ENCODE data around the gene MIPEP. TPM values are rescaled to one million over a fixed set of nuclear protein-coding genes. Genes with fewer than 3 reads are reported as not detected.

Gene MIPEP
- total RNA-seq, 3 donors from 2014 or later: 17.3 to 27.0 (median 24.6) TPM

GRCh38 chr13:23772717-23773116, 116.5 kb downstream of the MIPEP start:
- ATAC-seq (no peak), DNase-seq (no peak)
- intact Hi-C loops (cut with DNase I, micrococcal nuclease): no loop called here

GRCh38 chr13:23771956-23772355, 117.2 kb downstream of the MIPEP start:
- ATAC-seq: no peak
- intact Hi-C loops (cut with DNase I, micrococcal nuclease): no loop called here
- Histone ChIP-seq H3K4me1 (ENCODE audit: low read depth) (no peaks in the 10 kb centered on the region), H3K36me3 (ENCODE audit: low read depth) (no peaks in the 10 kb centered on the region), H3K9me3 (no peaks in the 10 kb centered on the region), H3K4me3 (no peak overlapping the region)
- TF ChIP-seq CTCF (IDR thresholded peaks at IDR 0.05): no peak
- no peak for DNase-seq

More at GRCh38 chr13:23772717-23773116, 116.5 kb downstream of the MIPEP start:
- Histone ChIP-seq H3K4me1 (ENCODE audit: low read depth) (no peaks in the 10 kb centered on the region), H3K9me3 (no peaks in the 10 kb centered on the region), H3K36me3 (ENCODE audit: low read depth) (no peaks in the 10 kb centered on the region), H3K4me3 (no peak overlapping the region)
- no peak for TF ChIP-seq CTCF (IDR thresholded peaks at IDR 0.05)

- ATAC-seq (no peak), DNase-seq (no peak)
- TF ChIP-seq CTCF (IDR thresholded peaks at IDR 0.05): no peak
- Histone ChIP-seq H3K4me3 (no peak overlapping the region), H3K36me3 (ENCODE audit: low read depth) (no peaks in the 10 kb centered on the region), H3K4me1 (ENCODE audit: low read depth) (no peaks in the 10 kb centered on the region), H3K9me3 (no peaks in the 10 kb centered on the region)
- intact Hi-C loops (cut with DNase I, micrococcal nuclease): no loop called here
These were observed 117.6 kb downstream of the MIPEP start for GRCh38 chr13:23771552-23771951.

GRCh38 chr13:23770973-23771372, 118.2 kb downstream of the MIPEP start:
- H3K4me1 ChIP-seq (ENCODE audit: low read depth): no peaks in the 10 kb centered on the region
- TF ChIP-seq CTCF (IDR thresholded peaks at IDR 0.05): no peak
- no peak overlapping the region for H3K4me3 ChIP-seq
- H3K9me3 ChIP-seq: no peaks in the 10 kb centered on the region
- ATAC-seq (no peak), DNase-seq (no peak)
- intact Hi-C loops (cut with DNase I, micrococcal nuclease): no loop called here
- no peaks in the 10 kb centered on the region for H3K36me3 ChIP-seq (ENCODE audit: low read depth)

GRCh38 chr13:23770428-23770827, 118.8 kb downstream of the MIPEP start:
- no peak for ATAC-seq
- H3K4me1 ChIP-seq (ENCODE audit: low read depth): no peaks in the 10 kb centered on the region
- H3K9me3 ChIP-seq: no peaks in the 10 kb centered on the region
- DNase-seq: no peak
- intact Hi-C loops (cut with DNase I, micrococcal nuclease): no loop called here
- H3K36me3 ChIP-seq (ENCODE audit: low read depth): no peaks in the 10 kb centered on the region
- TF ChIP-seq CTCF (IDR thresholded peaks at IDR 0.05): no peak
- H3K4me3 ChIP-seq: no peak overlapping the region

GRCh38 chr13:23769401-23769800, 119.8 kb downstream of the MIPEP start:
- H3K4me3 ChIP-seq: no peak overlapping the region
- intact Hi-C loops (cut with DNase I, micrococcal nuclease): no loop called here
- H3K9me3 ChIP-seq: no peaks in the 10 kb centered on the region
- no peaks in the 10 kb centered on the region for H3K4me1 ChIP-seq (ENCODE audit: low read depth)
- no peak for TF ChIP-seq CTCF (IDR thresholded peaks at IDR 0.05)
- no peak for DNase-seq
- ATAC-seq: no peak
- no peaks in the 10 kb centered on the region for H3K36me3 ChIP-seq (ENCODE audit: low read depth)
